ENCODE data around the gene DHRS3.
"Not testable (repeated sequence)": the region's sequence is repeated elsewhere in the genome, so short reads cannot be mapped to it uniquely, and the experiment has no call there.

The DHRS3 gene

DNA sequence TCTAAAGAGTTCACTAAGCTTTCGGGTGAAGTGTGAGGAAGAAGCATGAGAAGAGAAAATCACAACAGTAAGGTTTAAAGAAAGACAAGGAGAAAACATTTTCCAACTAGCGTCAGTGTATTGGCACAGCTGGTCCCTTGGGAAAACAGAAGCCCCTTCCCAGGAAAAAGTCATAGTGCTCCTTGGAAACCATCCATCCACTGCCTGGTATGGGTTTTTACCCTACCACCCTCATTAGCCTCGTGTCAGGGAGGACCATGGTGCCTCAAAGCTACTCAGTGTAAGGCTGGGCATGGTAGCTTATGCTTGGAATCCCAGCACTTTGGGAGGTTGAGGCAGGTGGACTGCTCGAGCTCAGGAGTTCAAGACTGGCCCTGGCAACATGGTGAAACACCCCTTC lies 38.6 kb upstream of the DHRS3 start:
- no peaks in the 10 kb centered on the region for H3K36me3 ChIP-seq (ENCODE audit: control insufficient read depth in 5 of 5, insufficient read depth in 5 of 5, low read length in 5 of 5)
- H3K9ac ChIP-seq (ENCODE audit: low read length in 5 of 5): no peak overlapping the region
- H3K27ac ChIP-seq (ENCODE audit: low read depth, low read length): no peak overlapping the region
- no peaks in the 10 kb centered on the region for H3K27me3 ChIP-seq (ENCODE audit: control insufficient read depth in 5 of 5, insufficient read depth in 4 of 5, low read length in 5 of 5)
- peaks cover 0 to 5% (median 3%) of the 10 kb centered on the region in 5 donors for H3K4me1 ChIP-seq (ENCODE audit: control insufficient read depth in 5 of 5, insufficient read depth in 5 of 5, low read length in 5 of 5)
- H3K4me3 ChIP-seq (ENCODE audit: low read depth in 1 of 5, low read length in 5 of 5): no peak overlapping the region
- no peaks in the 10 kb centered on the region for H3K9me3 ChIP-seq (ENCODE audit: control insufficient read depth in 5 of 5, low read length in 5 of 5)

DNA sequence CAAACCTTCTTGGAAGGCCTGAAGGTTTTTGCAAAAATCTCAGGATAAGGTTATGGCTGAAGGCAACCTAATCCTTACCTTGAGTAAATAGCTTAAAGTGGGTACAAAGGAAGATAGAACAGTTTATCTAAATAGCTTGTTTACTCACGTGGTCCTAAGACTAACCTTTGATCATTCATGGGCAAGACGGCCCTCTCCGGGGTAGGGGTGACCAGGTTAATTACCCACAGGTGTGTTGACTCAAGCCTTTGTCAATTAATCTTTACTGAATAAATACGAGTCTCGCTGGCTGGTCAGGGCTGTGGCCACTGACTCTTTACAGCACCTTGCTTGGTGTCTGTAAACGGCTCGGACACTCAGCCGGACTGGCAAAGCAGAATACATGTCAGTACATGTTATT lies 36.6 kb upstream of the DHRS3 start:
- Histone ChIP-seq H3K36me3 (ENCODE audit: control insufficient read depth in 5 of 5, insufficient read depth in 5 of 5, low read length in 5 of 5) (no peaks in the 10 kb centered on the region), H3K27me3 (ENCODE audit: control insufficient read depth in 5 of 5, insufficient read depth in 4 of 5, low read length in 5 of 5) (no peaks in the 10 kb centered on the region)

DNA sequence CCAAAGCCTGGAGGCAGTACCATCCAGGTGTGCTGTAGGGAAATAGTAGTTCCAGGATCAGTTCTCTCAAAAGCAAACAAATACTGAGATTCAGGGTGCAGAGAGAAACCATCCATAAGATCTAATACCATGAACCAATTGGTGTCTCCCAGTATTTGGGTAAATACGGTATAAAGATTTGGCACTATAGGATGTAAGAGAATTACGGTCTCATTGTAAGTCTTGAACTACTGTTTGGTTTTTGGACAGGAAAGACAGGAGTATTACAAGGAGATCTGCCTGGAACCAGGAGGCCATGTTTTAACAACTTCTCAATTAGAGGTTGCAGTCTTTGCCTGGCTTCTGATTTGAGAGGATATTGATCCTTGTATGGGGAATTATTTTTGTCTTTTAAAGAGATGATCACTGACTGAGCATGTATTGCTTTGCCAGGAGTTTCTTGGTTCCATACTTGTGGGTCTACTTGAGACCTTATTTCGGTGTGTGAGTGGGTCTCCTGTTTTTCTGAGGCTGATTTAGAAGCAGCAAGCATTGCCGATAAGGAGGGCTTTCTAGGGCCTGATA lies 36.1 kb upstream of the DHRS3 start:
- no peaks in the 10 kb centered on the region for H3K36me3 ChIP-seq (ENCODE audit: control insufficient read depth in 5 of 5, insufficient read depth in 5 of 5, low read length in 5 of 5)
- peaks cover 0 to 7% (median 3%) of the 10 kb centered on the region in 5 donors for H3K4me1 ChIP-seq (ENCODE audit: control insufficient read depth in 5 of 5, insufficient read depth in 5 of 5, low read length in 5 of 5)
- no peak overlapping the region for H3K9ac ChIP-seq (ENCODE audit: low read length in 5 of 5)
- no peak overlapping the region for H3K4me3 ChIP-seq (ENCODE audit: low read depth in 1 of 5, low read length in 5 of 5)
- no peak overlapping the region for H3K27ac ChIP-seq (ENCODE audit: low read depth, low read length)
- H3K9me3 ChIP-seq (ENCODE audit: control insufficient read depth in 5 of 5, low read length in 5 of 5): no peaks in the 10 kb centered on the region
- no peaks in the 10 kb centered on the region for H3K27me3 ChIP-seq (ENCODE audit: control insufficient read depth in 5 of 5, insufficient read depth in 4 of 5, low read length in 5 of 5)

More for the DNA sequence above, 36.6 kb upstream of the DHRS3 start:
- peaks cover 0 to 7% (median 3%) of the 10 kb centered on the region in 5 donors for H3K4me1 ChIP-seq (ENCODE audit: control insufficient read depth in 5 of 5, insufficient read depth in 5 of 5, low read length in 5 of 5)
- H3K9me3 ChIP-seq (ENCODE audit: control insufficient read depth in 5 of 5, low read length in 5 of 5): no peaks in the 10 kb centered on the region
- no peak overlapping the region for H3K27ac ChIP-seq (ENCODE audit: low read depth, low read length)
- no peak overlapping the region for H3K4me3 ChIP-seq (ENCODE audit: low read depth in 1 of 5, low read length in 5 of 5)
- H3K9ac ChIP-seq (ENCODE audit: low read length in 5 of 5): no peak overlapping the region

DNA sequence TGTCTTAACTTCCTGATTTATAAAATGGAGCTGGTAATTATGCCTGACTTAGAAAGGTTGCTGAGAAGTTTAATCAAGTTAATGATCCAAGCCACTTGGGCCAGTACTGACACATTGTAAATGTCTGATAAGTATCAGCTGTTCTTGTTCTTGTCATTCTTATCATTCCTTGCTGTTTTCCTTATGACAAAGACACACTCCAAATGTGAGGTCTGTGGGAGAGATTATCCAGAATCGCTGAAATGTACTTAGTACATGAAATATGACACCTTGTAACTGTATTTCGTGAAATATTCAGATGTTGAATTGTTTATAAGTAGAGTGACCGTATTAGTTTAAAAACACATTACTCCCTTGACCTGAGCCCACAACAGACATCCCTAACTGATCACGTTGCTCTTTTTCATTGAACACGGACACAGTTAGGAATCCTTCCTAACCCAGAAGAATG lies 32.0 kb upstream of the DHRS3 start:
- no peak overlapping the region for H3K9ac ChIP-seq (ENCODE audit: low read length in 5 of 5)
- H3K4me3 ChIP-seq (ENCODE audit: low read depth in 1 of 5, low read length in 5 of 5): no peak overlapping the region
- no peak overlapping the region for H3K27ac ChIP-seq (ENCODE audit: low read depth, low read length)
- no peaks in the 10 kb centered on the region for H3K9me3 ChIP-seq (ENCODE audit: control insufficient read depth in 5 of 5, low read length in 5 of 5)
- peaks cover 0 to 3% (median 0%) of the 10 kb centered on the region in 5 donors for H3K4me1 ChIP-seq (ENCODE audit: control insufficient read depth in 5 of 5, insufficient read depth in 5 of 5, low read length in 5 of 5)
- H3K36me3 ChIP-seq (ENCODE audit: control insufficient read depth in 5 of 5, insufficient read depth in 5 of 5, low read length in 5 of 5): no peaks in the 10 kb centered on the region
- no peaks in the 10 kb centered on the region for H3K27me3 ChIP-seq (ENCODE audit: control insufficient read depth in 5 of 5, insufficient read depth in 4 of 5, low read length in 5 of 5)

DNA sequence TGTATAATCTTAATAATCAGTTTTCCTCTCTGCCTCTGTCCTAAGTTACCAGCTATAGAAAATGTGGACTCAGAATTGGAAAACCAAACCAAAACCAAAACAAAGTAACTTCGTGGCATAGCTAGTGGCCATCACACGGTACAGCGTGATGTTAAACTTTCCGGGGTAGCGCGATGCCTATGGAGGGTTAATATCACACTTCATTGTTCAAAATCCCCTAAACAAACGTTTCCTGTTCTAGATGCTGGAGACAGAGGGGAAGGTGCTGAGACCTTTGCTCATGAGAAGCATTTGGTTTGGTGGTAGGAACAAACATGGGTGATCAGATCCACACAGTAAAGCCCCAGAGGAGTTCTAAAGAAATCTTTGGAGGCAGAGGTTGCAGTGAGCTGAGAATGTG lies 30.7 kb upstream of the DHRS3 start:
- Histone ChIP-seq H3K9ac (ENCODE audit: low read length in 5 of 5) (no peak overlapping the region), H3K27ac (ENCODE audit: low read depth, low read length) (no peak overlapping the region), H3K4me3 (ENCODE audit: low read depth in 1 of 5, low read length in 5 of 5) (no peak overlapping the region), H3K36me3 (ENCODE audit: control insufficient read depth in 5 of 5, insufficient read depth in 5 of 5, low read length in 5 of 5) (no peaks in the 10 kb centered on the region), H3K4me1 (ENCODE audit: control insufficient read depth in 5 of 5, insufficient read depth in 5 of 5, low read length in 5 of 5) (peaks cover 0 to 5% (median 4%) of the 10 kb centered on the region in 5 donors), H3K9me3 (ENCODE audit: control insufficient read depth in 5 of 5, low read length in 5 of 5) (no peaks in the 10 kb centered on the region), H3K27me3 (ENCODE audit: control insufficient read depth in 5 of 5, insufficient read depth in 4 of 5, low read length in 5 of 5) (no peaks in the 10 kb centered on the region)

DNA sequence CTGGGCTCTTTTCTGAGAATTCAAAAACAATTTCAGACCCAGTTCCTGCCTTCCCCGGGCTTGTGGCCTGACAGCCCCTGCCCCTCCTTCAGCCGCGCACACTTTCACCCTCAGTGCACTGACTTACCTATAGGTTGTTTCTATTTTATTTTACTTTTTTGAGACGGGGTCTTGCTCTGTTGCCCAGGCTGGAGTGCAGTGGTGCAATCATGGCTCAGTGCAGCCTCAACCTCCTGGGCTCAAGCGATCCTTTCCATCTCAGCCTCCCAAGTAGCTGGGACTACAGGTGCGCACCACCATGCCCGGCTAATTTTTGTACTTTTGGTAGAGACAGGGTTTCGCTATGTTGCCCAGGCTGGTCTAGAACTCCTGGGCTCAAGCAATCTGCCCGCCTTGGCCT lies 27.4 kb upstream of the DHRS3 start:
- not testable (repeated sequence) for H3K27me3 ChIP-seq (ENCODE audit: control insufficient read depth in 5 of 5, insufficient read depth in 4 of 5, low read length in 5 of 5); H3K4me1 ChIP-seq (ENCODE audit: control insufficient read depth in 5 of 5, insufficient read depth in 5 of 5, low read length in 5 of 5); H3K4me3 ChIP-seq (ENCODE audit: low read depth in 1 of 5, low read length in 5 of 5); H3K36me3 ChIP-seq (ENCODE audit: control insufficient read depth in 5 of 5, insufficient read depth in 5 of 5, low read length in 5 of 5); H3K9ac ChIP-seq (ENCODE audit: low read length in 5 of 5); H3K27ac ChIP-seq (ENCODE audit: low read depth, low read length); H3K9me3 ChIP-seq (ENCODE audit: control insufficient read depth in 5 of 5, low read length in 5 of 5)

DNA sequence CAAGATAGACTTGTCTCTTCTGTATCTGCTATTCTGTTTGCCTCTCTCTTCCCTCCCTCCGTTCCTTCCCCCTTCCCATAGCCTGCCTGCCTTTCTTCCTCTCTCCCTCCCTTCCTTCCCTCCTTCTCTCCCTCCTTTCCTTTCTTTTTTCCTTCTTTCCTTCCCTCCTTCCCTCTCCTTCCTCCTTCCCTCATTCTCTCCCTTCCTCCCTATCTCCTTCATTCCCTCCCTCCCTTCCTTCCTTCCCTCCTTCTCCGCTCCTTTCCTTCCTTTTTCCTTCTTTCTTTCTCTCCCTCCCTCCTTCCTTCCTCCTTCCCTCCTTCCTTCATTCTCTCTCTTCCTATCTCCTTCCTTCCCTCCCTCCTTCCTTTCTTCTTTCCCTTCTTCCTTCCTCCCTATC lies 26.8 kb upstream of the DHRS3 start:
- Histone ChIP-seq H3K4me1 (ENCODE audit: control insufficient read depth in 5 of 5, insufficient read depth in 5 of 5, low read length in 5 of 5) (peaks cover 0 to 7% (median 6%) of the 10 kb centered on the region in 5 donors), H3K4me3 (ENCODE audit: low read depth in 1 of 5, low read length in 5 of 5) (no peak overlapping the region), H3K9ac (ENCODE audit: low read length in 5 of 5) (no peak overlapping the region), H3K27me3 (ENCODE audit: control insufficient read depth in 5 of 5, insufficient read depth in 4 of 5, low read length in 5 of 5) (no peaks in the 10 kb centered on the region), H3K27ac (ENCODE audit: low read depth, low read length) (no peak overlapping the region), H3K9me3 (ENCODE audit: control insufficient read depth in 5 of 5, low read length in 5 of 5) (peaks cover 5 to 12% (median 10%) of the 10 kb centered on the region in 5 donors), H3K36me3 (ENCODE audit: control insufficient read depth in 5 of 5, insufficient read depth in 5 of 5, low read length in 5 of 5) (peaks cover 0 to 4% (median 0%) of the 10 kb centered on the region in 5 donors)

DNA sequence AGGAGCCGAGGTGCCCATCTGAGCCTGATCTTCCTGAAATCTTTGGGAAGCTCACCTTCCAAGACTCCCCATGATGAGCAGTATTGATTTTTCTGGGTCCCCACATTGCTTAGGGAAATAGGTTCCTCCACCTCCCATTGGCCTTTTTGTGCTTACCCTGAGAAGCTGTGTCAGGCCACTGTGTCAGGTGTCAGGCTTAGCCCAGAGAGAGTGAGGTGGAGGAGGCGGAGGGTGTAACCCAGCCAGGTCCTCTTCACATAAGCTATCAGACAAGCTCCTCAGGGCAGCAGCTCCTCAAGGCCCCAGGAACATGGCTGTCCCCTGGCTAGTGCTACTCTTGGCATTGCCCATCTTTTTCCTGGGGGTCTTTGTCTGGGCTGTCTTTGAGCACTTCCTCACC lies 26.2 kb upstream of the DHRS3 start:
- H3K4me3 ChIP-seq (ENCODE audit: low read depth in 1 of 5, low read length in 5 of 5): no peak overlapping the region
- peaks cover 0 to 7% (median 6%) of the 10 kb centered on the region in 5 donors for H3K4me1 ChIP-seq (ENCODE audit: control insufficient read depth in 5 of 5, insufficient read depth in 5 of 5, low read length in 5 of 5)
- peaks cover 7 to 18% (median 15%) of the 10 kb centered on the region in 5 donors for H3K9me3 ChIP-seq (ENCODE audit: control insufficient read depth in 5 of 5, low read length in 5 of 5)
- no peak overlapping the region for H3K9ac ChIP-seq (ENCODE audit: low read length in 5 of 5)
- no peaks in the 10 kb centered on the region for H3K27me3 ChIP-seq (ENCODE audit: control insufficient read depth in 5 of 5, insufficient read depth in 4 of 5, low read length in 5 of 5)
- no peak overlapping the region for H3K27ac ChIP-seq (ENCODE audit: low read depth, low read length)
- peaks cover 0 to 4% (median 0%) of the 10 kb centered on the region in 5 donors for H3K36me3 ChIP-seq (ENCODE audit: control insufficient read depth in 5 of 5, insufficient read depth in 5 of 5, low read length in 5 of 5)

DNA sequence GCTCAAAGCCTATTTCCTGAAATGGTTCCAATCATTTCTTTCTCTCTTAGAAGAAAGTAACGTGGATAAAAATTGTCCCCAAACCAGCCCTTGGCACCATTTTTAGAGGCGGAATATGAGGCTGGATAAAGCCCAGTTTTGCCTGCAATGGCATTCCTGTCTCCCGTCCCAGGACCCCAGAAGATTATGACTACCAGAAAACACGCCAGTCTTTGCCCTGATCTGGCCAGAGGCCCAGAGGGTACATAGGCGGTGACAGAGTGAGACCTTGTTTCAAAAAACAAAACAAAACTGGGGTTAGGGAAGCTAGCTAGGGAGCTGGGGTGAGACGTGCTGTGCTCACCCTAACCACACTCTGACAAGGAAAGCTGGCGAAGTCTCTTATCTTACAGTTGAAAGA lies 25.8 kb upstream of the DHRS3 start, which contains the start of gene AADACL4:
TSS of gene AADACL4 (plus strand) at position 301 of the 400 bp plus-strand sequence. CDS start 462 bp downstream, outside the sequence.
- H3K9ac ChIP-seq (ENCODE audit: low read length in 5 of 5): no peak within 1 kb of the TSS
- H3K27ac ChIP-seq (ENCODE audit: low read depth, low read length): no peak within 1 kb of the TSS
- peaks cover 0 to 4% (median 0%) of the 10 kb centered on the region in 5 donors for H3K36me3 ChIP-seq (ENCODE audit: control insufficient read depth in 5 of 5, insufficient read depth in 5 of 5, low read length in 5 of 5)
- no peak within 1 kb of the TSS for H3K4me3 ChIP-seq (ENCODE audit: low read depth in 1 of 5, low read length in 5 of 5)
- peaks cover 0 to 7% (median 6%) of the 10 kb centered on the region in 5 donors for H3K4me1 ChIP-seq (ENCODE audit: control insufficient read depth in 5 of 5, insufficient read depth in 5 of 5, low read length in 5 of 5)
- no peaks in the 10 kb centered on the region for H3K27me3 ChIP-seq (ENCODE audit: control insufficient read depth in 5 of 5, insufficient read depth in 4 of 5, low read length in 5 of 5)
- peaks cover 7 to 20% (median 16%) of the 10 kb centered on the region in 5 donors for H3K9me3 ChIP-seq (ENCODE audit: control insufficient read depth in 5 of 5, low read length in 5 of 5)

DNA sequence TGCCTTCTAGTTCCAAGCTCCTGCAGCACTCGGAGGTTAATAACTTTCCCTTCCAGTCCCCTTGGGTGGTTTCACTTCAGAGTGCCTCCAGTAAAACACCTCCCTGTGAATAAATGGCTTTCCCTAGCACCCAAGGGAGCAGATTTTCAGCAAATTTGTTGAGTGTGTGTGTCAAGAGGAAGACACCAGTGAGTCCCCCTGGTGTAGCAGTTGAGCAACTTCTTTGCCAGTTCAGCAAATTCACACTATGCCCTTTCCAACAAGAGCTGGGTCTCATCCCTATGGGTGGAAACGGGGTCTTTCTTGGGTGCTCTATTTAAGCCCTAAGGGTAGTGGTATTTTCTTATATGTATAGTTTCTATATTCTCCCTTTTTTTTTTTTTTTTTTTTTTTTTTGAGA lies 25.1 kb upstream of the DHRS3 start:
- H3K4me1 ChIP-seq (ENCODE audit: control insufficient read depth in 5 of 5, insufficient read depth in 5 of 5, low read length in 5 of 5): peaks cover 2 to 11% (median 9%) of the 10 kb centered on the region in 5 donors
- no peak overlapping the region for H3K27ac ChIP-seq (ENCODE audit: low read depth, low read length)
- peaks cover 0 to 4% (median 0%) of the 10 kb centered on the region in 5 donors for H3K36me3 ChIP-seq (ENCODE audit: control insufficient read depth in 5 of 5, insufficient read depth in 5 of 5, low read length in 5 of 5)
- H3K4me3 ChIP-seq (ENCODE audit: low read depth in 1 of 5, low read length in 5 of 5): no peak overlapping the region
- H3K27me3 ChIP-seq (ENCODE audit: control insufficient read depth in 5 of 5, insufficient read depth in 4 of 5, low read length in 5 of 5): no peaks in the 10 kb centered on the region
- H3K9me3 ChIP-seq (ENCODE audit: control insufficient read depth in 5 of 5, low read length in 5 of 5): peaks cover 7 to 23% (median 18%) of the 10 kb centered on the region in 5 donors
- no peak overlapping the region for H3K9ac ChIP-seq (ENCODE audit: low read length in 5 of 5)

Measured in subcutaneous abdominal adipose tissue (tissue), 5 donors.